Islet precursor cell (in vitro differentiated cells): ENCODE data around the gene PHB1.
"Not testable (repeated sequence)": the region's sequence is repeated elsewhere in the genome, so short reads cannot be mapped to it uniquely, and the experiment has no call there.

Source experiments
- DNase-seq: peaks from one replicate; pipeline ENCODE4 v3.0.0-alpha.2; 2018

The PHB1 gene

DNA sequence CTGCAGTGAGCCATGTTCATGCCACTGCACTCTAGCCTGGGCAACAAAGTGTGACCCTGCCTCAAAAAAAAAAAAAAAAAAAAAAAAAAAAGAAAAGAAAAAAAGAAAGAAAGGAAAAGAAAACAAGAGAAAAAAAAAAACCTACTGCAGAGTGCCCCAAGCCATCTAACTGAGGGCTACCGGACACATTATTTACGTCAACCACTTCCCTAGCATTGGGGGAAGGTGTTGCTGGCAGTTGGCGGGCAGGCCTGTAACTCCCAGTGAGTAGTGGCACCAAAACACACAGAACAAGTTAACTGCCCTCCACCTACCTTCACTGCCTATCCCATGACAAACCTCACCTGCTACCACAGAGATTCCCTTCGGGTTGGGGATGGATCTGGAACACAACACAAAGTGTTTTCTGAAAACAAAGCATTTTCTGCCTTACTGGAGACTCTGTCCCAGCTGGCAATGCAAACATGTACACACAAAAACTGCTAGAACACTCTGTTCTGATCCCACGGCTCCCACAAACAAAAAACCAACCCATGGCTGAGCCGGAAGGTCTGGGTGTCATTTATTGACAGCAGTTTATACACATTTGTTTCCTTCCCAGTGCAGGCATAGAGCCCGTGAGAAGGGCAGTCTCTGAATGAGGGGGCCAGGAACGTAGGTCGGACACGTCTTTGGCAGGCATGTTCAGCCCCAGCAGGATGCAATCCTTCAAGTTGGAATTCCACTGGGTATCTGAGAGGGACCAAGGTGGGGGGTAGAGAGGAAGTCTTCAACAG, 11.0 kb downstream of the PHB1 start:
- DNase-seq, result no peak

DNA sequence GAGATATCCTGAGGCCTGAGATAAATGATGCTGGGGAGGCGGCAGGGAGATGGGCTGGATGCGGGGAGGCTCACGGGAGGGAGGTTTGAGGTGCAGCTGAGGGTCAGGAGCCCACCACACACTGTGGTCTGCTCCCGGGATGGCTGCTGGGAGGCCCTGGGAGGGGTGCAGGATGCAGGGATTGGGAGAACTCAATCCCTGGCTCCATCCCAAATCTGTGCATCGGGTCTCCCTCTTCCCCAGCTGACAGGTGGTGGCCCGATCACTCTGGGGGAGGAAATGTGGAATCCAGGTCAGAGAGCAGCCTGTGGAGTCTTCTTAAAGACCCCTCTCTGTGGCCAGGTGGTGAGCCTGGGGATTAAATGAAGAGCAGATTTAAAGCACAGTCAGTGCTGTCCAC, 12.0 kb downstream of the PHB1 start:
- no peak for DNase-seq

- no peak for DNase-seq
Observed at GRCh38 chr17:49401971-49402611, 12.6 kb downstream of the PHB1 start.

- DNase-seq, result no peak
Observed at GRCh38 chr17:49399995-49400394, 14.7 kb downstream of the PHB1 start.

- DNase-seq, result no peak
Observed at GRCh38 chr17:49397586-49397985, 17.1 kb downstream of the PHB1 start.

- no peak for DNase-seq
Observed at GRCh38 chr17:49393491-49394255, 21.0 kb downstream of the PHB1 start.

DNA sequence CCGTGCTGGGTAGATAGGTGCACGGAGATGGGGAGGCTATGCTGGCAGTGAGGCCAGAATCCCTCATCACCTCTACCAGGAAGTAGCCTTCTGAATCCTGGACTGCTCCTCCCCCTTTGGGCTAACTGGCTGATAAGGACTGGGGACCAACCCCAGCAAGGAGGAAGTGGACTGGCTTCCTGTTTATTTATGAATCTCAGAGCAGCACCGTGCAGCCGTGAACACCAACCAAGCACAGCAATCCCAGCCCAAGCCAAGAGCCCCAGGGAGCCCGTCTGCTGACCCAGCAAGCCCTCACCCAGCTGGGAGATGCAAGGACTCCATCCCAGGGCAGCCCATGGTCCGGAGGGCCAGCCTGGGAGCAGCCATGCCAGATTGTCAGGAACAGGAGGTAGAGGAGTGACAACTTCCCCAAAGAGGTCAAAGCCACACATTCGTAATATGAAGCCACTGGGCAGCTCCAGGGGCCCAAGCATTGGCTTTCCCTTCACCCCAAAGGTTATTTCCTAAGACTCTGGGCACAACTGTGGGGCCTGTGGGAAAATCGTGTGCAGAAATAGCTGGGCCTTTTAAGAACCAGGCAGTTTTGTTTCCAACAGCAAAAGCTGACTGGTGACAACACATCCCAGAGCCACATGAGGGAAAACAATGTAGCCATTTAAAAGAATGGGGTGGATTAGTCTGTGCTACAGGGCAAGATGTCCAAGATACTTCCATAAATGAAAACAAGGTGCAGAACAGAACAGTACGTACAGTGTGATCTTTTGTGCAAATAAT, 23.9 kb downstream of the PHB1 start:
- DNase-seq, result no peak

GRCh38 chr17:49389514-49390347, 25.0 kb downstream of the PHB1 start:
- not testable (repeated sequence) for DNase-seq

GRCh38 chr17:49388692-49389513, 25.8 kb downstream of the PHB1 start:
- no peak for DNase-seq

DNA sequence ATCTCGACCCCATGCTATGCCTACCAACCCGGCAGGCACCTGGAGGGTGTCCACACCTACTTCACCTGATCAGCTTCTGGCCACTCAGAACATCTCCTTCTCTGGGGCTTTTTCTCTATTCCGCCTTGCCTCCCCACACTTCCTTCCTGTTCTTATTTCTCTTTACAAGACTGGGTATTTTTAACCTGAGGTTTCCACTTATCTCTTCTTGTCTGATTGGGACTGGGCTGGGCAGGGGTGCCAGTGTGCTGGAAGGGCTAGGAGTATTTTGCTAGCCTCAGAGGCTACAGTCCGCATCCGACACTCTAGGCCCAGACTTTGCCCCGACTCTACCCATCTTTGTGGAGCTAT, 26.4 kb downstream of the PHB1 start:
- no peak for DNase-seq

DNA sequence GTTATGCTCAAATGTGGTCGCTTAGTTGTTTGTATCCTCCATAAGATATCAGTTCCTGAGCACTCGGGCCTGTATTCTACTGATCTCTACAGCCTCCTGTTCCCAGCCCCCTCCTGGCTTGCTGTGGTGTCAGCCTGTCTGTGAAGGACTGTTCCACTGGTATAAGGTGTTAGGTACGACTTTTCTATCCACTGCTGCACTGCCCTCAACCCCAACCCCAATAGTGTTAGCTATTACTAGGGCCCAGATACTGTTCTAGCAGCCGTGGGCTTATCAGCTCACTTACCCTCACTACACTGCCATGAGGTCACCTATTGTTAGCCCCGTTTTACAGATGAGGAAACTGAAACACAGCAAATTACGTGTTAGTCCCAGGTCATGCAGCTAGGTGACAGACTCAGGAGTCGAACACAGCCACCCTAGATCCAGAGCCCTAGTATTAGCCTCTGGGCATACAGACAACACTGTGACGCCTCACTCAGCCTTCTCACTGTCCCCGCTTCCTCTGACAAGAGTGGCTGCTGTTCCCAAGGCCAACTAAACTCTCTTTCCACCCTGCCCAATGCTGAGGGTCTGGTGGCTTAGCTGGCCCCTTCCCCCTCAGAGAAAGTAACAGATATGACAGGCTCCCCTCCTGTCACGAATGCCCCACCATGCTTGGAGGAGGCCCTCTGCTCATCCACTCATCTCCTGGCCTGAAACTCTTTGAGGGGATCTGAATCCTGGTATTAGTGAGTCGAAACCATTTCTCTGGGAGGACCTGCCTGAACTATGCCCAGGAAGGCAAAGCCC, 27.0 kb downstream of the PHB1 start:
- peak; percentile 79 for DNase-seq

- DNase-seq, result no peak
Observed at GRCh38 chr17:49386373-49386772, 28.3 kb downstream of the PHB1 start.

DNA sequence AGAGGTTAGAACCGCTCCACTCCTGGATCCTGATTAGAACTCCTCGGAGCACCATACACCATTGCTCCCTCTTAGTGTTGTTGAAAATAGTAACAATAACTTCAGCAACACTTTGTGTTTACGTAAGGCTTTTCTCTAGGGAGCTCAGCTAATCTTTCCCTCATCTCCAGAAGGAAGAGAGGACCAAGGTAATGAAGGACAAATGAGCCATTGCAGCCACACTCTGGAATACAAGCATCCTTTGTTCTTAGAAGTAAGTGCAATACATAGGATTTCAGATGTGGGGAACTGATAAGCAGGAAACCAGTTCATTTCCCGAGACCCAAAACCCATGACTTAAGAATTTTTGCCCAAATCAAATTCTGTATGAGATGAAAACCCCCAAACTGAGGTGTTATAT, 29.7 kb downstream of the PHB1 start:
- peak; percentile 82 for DNase-seq

GRCh38 chr17:49383060-49383459, 31.6 kb downstream of the PHB1 start:
- no peak for DNase-seq

- no peak for DNase-seq
Observed at GRCh38 chr17:49382556-49382955, 32.1 kb downstream of the PHB1 start.

GRCh38 chr17:49381793-49382192, 32.9 kb downstream of the PHB1 start:
- DNase-seq, result no peak

- DNase-seq, result no peak
Observed at GRCh38 chr17:49381033-49381432, 33.6 kb downstream of the PHB1 start.

DNA sequence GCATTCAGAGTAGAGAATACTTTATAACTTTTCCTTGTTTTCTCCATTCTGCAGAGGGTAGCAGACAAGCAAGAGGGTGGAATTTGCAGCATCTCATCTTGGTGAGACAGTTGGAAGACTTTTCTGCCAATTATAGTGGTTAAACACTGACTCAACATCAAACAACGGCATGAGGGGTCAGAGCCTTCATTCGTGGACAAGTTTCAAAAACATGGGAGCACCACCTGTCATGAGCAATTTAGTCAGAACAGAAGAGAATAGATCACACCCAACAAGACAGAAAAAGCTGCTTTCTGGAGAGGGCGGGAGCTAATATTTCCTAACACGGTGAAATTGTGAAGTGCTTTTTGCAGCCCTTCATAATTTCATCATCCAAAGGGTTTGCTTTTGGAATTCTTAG, 34.8 kb downstream of the PHB1 start:
- DNase-seq, result no peak

GRCh38 chr17:49378311-49378710, 36.4 kb downstream of the PHB1 start:
- DNase-seq, result no peak

DNA sequence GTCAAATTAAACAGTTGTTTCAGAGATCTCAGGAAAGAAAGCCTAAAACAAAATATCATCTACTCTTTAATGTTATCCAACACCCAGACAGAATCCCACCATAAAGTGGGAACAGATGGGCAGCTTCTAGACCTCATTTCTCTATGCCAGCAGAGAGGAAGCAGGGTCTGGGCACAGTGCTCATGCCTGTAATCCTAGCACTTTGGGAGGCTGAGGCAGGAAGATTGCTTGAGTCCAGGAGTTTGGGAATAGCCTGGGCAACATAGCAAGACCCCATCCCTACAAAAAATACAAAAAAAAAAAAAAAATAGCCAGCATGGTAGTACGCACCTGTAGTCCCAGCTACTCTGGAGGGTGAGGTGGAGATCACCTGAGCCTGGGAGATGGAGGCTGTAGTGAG, 39.1 kb downstream of the PHB1 start:
- DNase-seq, result no peak

- DNase-seq, result no peak
Observed at GRCh38 chr17:49373115-49373514, 41.6 kb downstream of the PHB1 start.
